ENCODE measurements around the gene JAG1. TPM values are rescaled to one million over a fixed set of nuclear protein-coding genes. Genes with fewer than 3 reads are reported as not detected.
A peak's percentile ranks its signal among the peaks of the same experiment; 100 is the strongest.

Gene JAG1
- total RNA-seq, 1 donor from 2014 or later = 70.3 TPM

DNA sequence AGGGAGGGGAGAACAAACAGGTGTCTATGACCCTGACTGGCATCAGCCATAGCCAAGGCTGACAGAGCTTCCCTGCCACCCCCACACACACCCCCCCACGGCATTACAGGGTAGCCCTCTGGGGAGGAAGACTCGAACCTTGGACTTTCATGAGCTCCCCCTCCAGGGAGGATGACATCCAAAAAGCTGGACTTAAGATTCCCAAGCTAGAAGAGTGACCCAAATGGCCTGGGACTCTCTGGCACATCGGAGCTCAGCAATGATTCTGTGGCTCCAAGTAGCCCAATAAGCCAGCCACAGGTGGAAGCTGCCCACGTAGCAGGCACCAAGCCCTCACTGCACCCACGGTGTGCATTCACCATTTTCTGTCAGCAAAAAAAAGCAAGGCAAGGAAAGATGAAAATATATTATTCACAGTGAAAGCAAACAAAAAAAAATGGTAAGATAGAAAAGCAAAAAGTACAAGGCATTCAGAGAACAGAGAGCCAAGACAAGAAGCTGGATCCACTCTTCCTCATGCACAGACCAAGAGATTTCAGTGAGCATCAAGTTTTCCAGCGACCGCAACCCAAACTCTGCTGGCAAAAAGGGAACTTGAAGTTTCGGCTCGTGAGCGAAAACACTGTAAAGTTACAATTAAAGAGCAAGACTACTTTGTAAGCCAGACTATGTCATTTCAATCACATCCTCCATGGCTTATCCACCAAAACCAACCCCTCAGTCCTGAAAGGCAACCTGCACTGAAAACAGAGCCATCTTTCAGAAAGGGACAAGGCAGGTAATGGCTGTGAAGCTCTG lies 10.9 kb downstream of the JAG1 start:
- peaks cover 47% of the 10 kb centered on the region for H3K36me3 Mint-ChIP-seq (ENCODE audit: low read depth)
- H3K27ac Mint-ChIP-seq (ENCODE audit: unreplicated experiment) = no peak overlapping the region
- H3K4me3 Mint-ChIP-seq = no peak overlapping the region
- no peaks in the 10 kb centered on the region for H3K27me3 Mint-ChIP-seq (ENCODE audit: low read depth)
- no peak for DNase-seq (ENCODE audit: low read depth, low spot score)
- no peaks in the 10 kb centered on the region for H3K9me3 Mint-ChIP-seq
- H3K4me1 Mint-ChIP-seq = peaks cover 65% of the 10 kb centered on the region
- TF ChIP-seq, protein P1, sequence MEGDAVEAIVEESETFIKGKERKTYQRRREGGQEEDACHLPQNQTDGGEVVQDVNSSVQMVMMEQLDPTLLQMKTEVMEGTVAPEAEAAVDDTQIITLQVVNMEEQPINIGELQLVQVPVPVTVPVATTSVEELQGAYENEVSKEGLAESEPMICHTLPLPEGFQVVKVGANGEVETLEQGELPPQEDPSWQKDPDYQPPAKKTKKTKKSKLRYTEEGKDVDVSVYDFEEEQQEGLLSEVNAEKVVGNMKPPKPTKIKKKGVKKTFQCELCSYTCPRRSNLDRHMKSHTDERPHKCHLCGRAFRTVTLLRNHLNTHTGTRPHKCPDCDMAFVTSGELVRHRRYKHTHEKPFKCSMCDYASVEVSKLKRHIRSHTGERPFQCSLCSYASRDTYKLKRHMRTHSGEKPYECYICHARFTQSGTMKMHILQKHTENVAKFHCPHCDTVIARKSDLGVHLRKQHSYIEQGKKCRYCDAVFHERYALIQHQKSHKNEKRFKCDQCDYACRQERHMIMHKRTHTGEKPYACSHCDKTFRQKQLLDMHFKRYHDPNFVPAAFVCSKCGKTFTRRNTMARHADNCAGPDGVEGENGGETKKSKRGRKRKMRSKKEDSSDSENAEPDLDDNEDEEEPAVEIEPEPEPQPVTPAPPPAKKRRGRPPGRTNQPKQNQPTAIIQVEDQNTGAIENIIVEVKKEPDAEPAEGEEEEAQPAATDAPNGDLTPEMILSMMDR (conservative IDR thresholded peaks at IDR 0.05) = no peak

DNA sequence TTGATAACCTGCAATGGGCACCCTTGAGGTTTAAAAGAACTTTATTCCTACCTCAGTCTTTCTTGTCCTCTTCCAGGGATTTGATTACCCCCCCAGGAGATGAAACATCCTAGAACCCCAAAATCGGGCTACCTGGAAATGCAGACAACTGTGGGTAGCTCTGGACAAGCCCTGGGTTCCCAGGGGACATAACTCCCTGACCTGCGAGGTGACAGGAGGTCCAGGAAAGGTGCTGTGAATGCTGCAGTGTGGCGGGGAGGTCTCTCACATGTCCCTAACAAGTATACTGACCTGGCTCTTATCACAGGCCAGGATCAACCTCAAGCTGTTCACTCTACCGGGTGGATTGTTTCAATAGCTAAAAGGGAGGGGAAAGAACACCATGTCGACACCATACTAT lies 11.6 kb downstream of the JAG1 start:
- Mint-ChIP-seq H3K4me1 (peaks cover 65% of the 10 kb centered on the region), H3K27ac (ENCODE audit: unreplicated experiment) (no peak overlapping the region)
- TF ChIP-seq, protein P1 (conservative IDR thresholded peaks at IDR 0.05) = no peak

GRCh38 chr20:10661261-10661660 lies 12.5 kb downstream of the JAG1 start:
- Mint-ChIP-seq H3K9me3 (no peaks in the 10 kb centered on the region), H3K27ac (ENCODE audit: unreplicated experiment) (peak overlapping the region; percentile 36), H3K36me3 (ENCODE audit: low read depth) (peaks cover 49% of the 10 kb centered on the region), H3K4me3 (no peak overlapping the region), H3K27me3 (ENCODE audit: low read depth) (no peaks in the 10 kb centered on the region), H3K4me1 (peaks cover 64% of the 10 kb centered on the region)
- no peak for DNase-seq (ENCODE audit: low read depth, low spot score)
- TF ChIP-seq, protein P1 (conservative IDR thresholded peaks at IDR 0.05) = no peak

More for the DNA sequence above, 11.6 kb downstream of the JAG1 start:
- Mint-ChIP-seq H3K27me3 (ENCODE audit: low read depth) (no peaks in the 10 kb centered on the region), H3K36me3 (ENCODE audit: low read depth) (peaks cover 47% of the 10 kb centered on the region), H3K9me3 (no peaks in the 10 kb centered on the region), H3K4me3 (no peak overlapping the region)
- no peak for DNase-seq (ENCODE audit: low read depth, low spot score)

GRCh38 chr20:10660661-10661060 lies 13.1 kb downstream of the JAG1 start:
- H3K4me1 Mint-ChIP-seq = peaks cover 64% of the 10 kb centered on the region
- H3K27ac Mint-ChIP-seq (ENCODE audit: unreplicated experiment) = no peak overlapping the region
- H3K36me3 Mint-ChIP-seq (ENCODE audit: low read depth) = peaks cover 50% of the 10 kb centered on the region
- TF ChIP-seq, protein P1 (conservative IDR thresholded peaks at IDR 0.05) = no peak
- H3K4me3 Mint-ChIP-seq = no peak overlapping the region
- no peaks in the 10 kb centered on the region for H3K27me3 Mint-ChIP-seq (ENCODE audit: low read depth)
- DNase-seq (ENCODE audit: low read depth, low spot score) = no peak
- H3K9me3 Mint-ChIP-seq = no peaks in the 10 kb centered on the region

GRCh38 chr20:10659651-10660601 lies 13.9 kb downstream of the JAG1 start:
- Mint-ChIP-seq H3K27me3 (ENCODE audit: low read depth) (no peaks in the 10 kb centered on the region), H3K4me1 (peaks cover 64% of the 10 kb centered on the region), H3K9me3 (no peaks in the 10 kb centered on the region), H3K27ac (ENCODE audit: unreplicated experiment) (no peak overlapping the region), H3K4me3 (no peak overlapping the region), H3K36me3 (ENCODE audit: low read depth) (peaks cover 52% of the 10 kb centered on the region)
- no peak for DNase-seq (ENCODE audit: low read depth, low spot score)
- TF ChIP-seq, protein P1 (conservative IDR thresholded peaks at IDR 0.05) = no peak

Data from neural crest cell (in vitro differentiated cells).